PC-9 (cell line): ENCODE measurements around the gene PLEKHG4B.

Experiments
- EZH2 ChIP-seq: fragments of 200-600 bp; sonication (generic); IDR thresholded peaks from 2 replicates; pipeline ENCODE4 v1.8.0; 2017; ENCODE audit warnings: antibody characterized with exemption, low read depth
- TF ChIP-seq, protein P1 (sequence below): fragments of 200-600 bp; sonication (generic); conservative IDR thresholded peaks from 2 replicates; pipeline ENCODE4 v1.6.1; 2017; ENCODE audit warnings: mixed run types, antibody characterized with exemption, mild to moderate bottlenecking, moderate library complexity

GRCh38 chr5:119486-120097 lies 27.6 kb downstream of the PLEKHG4B start:
- TF ChIP-seq, protein P1, sequence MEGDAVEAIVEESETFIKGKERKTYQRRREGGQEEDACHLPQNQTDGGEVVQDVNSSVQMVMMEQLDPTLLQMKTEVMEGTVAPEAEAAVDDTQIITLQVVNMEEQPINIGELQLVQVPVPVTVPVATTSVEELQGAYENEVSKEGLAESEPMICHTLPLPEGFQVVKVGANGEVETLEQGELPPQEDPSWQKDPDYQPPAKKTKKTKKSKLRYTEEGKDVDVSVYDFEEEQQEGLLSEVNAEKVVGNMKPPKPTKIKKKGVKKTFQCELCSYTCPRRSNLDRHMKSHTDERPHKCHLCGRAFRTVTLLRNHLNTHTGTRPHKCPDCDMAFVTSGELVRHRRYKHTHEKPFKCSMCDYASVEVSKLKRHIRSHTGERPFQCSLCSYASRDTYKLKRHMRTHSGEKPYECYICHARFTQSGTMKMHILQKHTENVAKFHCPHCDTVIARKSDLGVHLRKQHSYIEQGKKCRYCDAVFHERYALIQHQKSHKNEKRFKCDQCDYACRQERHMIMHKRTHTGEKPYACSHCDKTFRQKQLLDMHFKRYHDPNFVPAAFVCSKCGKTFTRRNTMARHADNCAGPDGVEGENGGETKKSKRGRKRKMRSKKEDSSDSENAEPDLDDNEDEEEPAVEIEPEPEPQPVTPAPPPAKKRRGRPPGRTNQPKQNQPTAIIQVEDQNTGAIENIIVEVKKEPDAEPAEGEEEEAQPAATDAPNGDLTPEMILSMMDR, result no peak
- no peak for TF ChIP-seq EZH2
